DND-41 (cell line): ENCODE results near the gene RNF34.

Experiments used
- ATAC-seq: fragments of 200-7000 bp; cut with Tn5 transposase; 3 replicates; pipeline ENCODE4 v1.9.1; 2021; ENCODE audit warnings: low read depth; ENCODE audit not compliant: insufficient read depth
- DNase-seq: peaks from one replicate; pipeline ENCODE4 v3.0.0-alpha.2; 2020
- H2AFZ ChIP-seq: 2 replicates; pipeline ENCODE4 v1.6.0; 2012; ENCODE audit warnings: low read depth, low read length
- H3K27ac ChIP-seq: 2 replicates; pipeline ENCODE4 v1.5.1; 2012; ENCODE audit warnings: low read length, inconsistent platforms
- H3K27me3 ChIP-seq: fragments of 200-600 bp; sonication (generic); 2 replicates; pipeline ENCODE4 v1.6.0; 2012; ENCODE audit warnings: low read length, mild to moderate bottlenecking, inconsistent platforms; ENCODE audit not compliant: insufficient read depth, poor library complexity
- H3K36me3 ChIP-seq: 2 replicates; pipeline ENCODE4 v1.5.1; 2012; ENCODE audit warnings: low read length, inconsistent platforms; ENCODE audit not compliant: insufficient read depth
- H3K4me1 ChIP-seq: 2 replicates; pipeline ENCODE4 v1.5.1; 2012; ENCODE audit warnings: mild to moderate bottlenecking, low read length; ENCODE audit not compliant: insufficient read depth
- H3K4me2 ChIP-seq: 2 replicates; pipeline ENCODE4 v1.6.0; 2012; ENCODE audit warnings: mild to moderate bottlenecking, moderate library complexity, low read length, inconsistent platforms; ENCODE audit not compliant: insufficient read depth
- H3K4me3 ChIP-seq, 2 experiments: fragments of 200-600 bp in 1 of 2; shearing (Covaris generic) in 1 of 2; 2 replicates each; pipeline ENCODE4 v1.5.1; 2012 to 2016; ENCODE audit warnings: inconsistent platforms in 2 of 2, low read length in 2 of 2, mild to moderate bottlenecking in 2 of 2, low read depth in 1 of 2, moderate library complexity in 1 of 2
- H3K79me2 ChIP-seq: 2 replicates; pipeline ENCODE4 v1.6.0; 2012; ENCODE audit warnings: low read length, inconsistent platforms; ENCODE audit not compliant: insufficient read depth
- H3K9ac ChIP-seq: 2 replicates; pipeline ENCODE4 v1.6.0; 2012; ENCODE audit warnings: low read depth, mild to moderate bottlenecking, inconsistent platforms, low read length, moderate library complexity
- H3K9me3 ChIP-seq: 2 replicates; pipeline ENCODE4 v1.5.1; 2012; ENCODE audit warnings: low read length, moderate library complexity, mild to moderate bottlenecking, inconsistent platforms; ENCODE audit not compliant: insufficient read depth, severe bottlenecking
- H4K20me1 ChIP-seq: 2 replicates; pipeline ENCODE4 v1.6.0; 2012; ENCODE audit warnings: low read length; ENCODE audit not compliant: insufficient read depth
- EZH2 ChIP-seq: IDR thresholded peaks from 3 replicates; pipeline ENCODE4 v1.6.1; 2012; ENCODE audit warnings: borderline replicate concordance, low read depth, mild to moderate bottlenecking, moderate library complexity, low read length, inconsistent platforms; ENCODE audit not compliant: severe bottlenecking
- TF ChIP-seq, protein P1 (sequence below): IDR thresholded peaks from 2 replicates; pipeline ENCODE4 v1.5.1; 2012; ENCODE audit warnings: borderline replicate concordance, low read length, moderate library complexity, mild to moderate bottlenecking; ENCODE audit not compliant: poor library complexity, severe bottlenecking; ENCODE audit errors: extremely low read depth

The RNF34 gene

GRCh38 chr12:121428883-121429282, 29.0 kb downstream of the RNF34 start:
- H3K9me3 ChIP-seq, result no peaks in the 10 kb centered on the region
- ATAC-seq (no peak), DNase-seq (no peak)
- TF ChIP-seq, protein P1, sequence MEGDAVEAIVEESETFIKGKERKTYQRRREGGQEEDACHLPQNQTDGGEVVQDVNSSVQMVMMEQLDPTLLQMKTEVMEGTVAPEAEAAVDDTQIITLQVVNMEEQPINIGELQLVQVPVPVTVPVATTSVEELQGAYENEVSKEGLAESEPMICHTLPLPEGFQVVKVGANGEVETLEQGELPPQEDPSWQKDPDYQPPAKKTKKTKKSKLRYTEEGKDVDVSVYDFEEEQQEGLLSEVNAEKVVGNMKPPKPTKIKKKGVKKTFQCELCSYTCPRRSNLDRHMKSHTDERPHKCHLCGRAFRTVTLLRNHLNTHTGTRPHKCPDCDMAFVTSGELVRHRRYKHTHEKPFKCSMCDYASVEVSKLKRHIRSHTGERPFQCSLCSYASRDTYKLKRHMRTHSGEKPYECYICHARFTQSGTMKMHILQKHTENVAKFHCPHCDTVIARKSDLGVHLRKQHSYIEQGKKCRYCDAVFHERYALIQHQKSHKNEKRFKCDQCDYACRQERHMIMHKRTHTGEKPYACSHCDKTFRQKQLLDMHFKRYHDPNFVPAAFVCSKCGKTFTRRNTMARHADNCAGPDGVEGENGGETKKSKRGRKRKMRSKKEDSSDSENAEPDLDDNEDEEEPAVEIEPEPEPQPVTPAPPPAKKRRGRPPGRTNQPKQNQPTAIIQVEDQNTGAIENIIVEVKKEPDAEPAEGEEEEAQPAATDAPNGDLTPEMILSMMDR, result no peak
- TF ChIP-seq EZH2, result no peak
- H3K27ac ChIP-seq, result no peak overlapping the region
- H3K79me2 ChIP-seq, result peaks cover 3% of the 10 kb centered on the region; the same call in 1 of the 2 replicates
- H3K9ac ChIP-seq, result no peak overlapping the region
- no peak overlapping the region for H3K4me2 ChIP-seq
- H3K27me3 ChIP-seq, result no peaks in the 10 kb centered on the region
- no peak overlapping the region for H3K4me3 ChIP-seq
- no peaks in the 10 kb centered on the region for H3K4me1 ChIP-seq
- no peak overlapping the region for H2AFZ ChIP-seq
- peaks cover 100% of the 10 kb centered on the region for H3K36me3 ChIP-seq
- H4K20me1 ChIP-seq, result peaks cover 12% of the 10 kb centered on the region; the same call in 1 of the 2 replicates

GRCh38 chr12:121430833-121431415, 31.0 kb downstream of the RNF34 start:
- H3K36me3 ChIP-seq, result peaks cover 98% of the 10 kb centered on the region
- TF ChIP-seq EZH2, result no peak
- TF ChIP-seq, protein P1, result no peak

DNA sequence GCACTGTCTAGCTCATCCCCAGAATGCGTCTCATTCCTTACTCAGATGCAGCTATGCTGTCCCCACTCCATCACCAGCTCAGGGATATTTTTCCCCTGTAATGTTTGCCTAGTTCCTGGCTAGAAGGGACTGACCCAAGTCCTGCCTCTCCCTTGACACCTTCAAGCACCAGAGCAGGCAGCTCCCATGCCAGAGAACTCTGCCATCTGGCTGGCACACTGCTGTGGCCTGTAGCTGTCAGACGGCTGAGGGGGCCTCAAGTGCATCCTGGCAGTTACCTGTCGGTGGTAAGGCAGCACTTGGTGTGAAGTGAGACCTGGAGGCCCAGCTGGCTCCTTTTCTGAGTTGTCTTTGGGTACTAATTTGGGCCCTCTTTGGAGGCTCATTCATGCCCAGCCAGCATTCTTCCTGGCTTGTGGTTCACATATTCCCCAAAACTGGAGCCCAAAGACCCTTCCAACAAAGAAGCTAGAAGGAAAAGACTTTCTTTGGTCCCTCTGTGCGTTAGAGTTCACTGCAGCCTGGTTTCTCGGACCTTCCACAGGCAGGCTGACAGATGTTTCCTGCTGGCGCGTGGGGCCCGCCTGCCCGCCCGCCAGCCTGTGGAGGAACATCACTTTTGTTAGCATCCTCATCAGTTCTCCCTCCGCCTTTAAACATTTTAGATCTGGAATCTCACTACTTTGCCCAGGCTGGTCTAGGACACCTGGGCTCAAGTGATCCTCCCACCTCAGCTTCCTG, 33.0 kb downstream of the RNF34 start:
- H3K36me3 ChIP-seq, result peaks cover 97% of the 10 kb centered on the region
- no peaks in the 10 kb centered on the region for H3K27me3 ChIP-seq
- ATAC-seq, result no peak; the same call in 2 of the 3 replicates
- no peak for TF ChIP-seq EZH2
- H3K9ac ChIP-seq, result no peak overlapping the region
- DNase-seq, result no peak
- no peaks in the 10 kb centered on the region for H3K9me3 ChIP-seq
- no peaks in the 10 kb centered on the region for H3K4me1 ChIP-seq
- H4K20me1 ChIP-seq, result peaks cover 13% of the 10 kb centered on the region; the same call in 1 of the 2 replicates
- no peak overlapping the region for H3K4me2 ChIP-seq
- H3K4me3 ChIP-seq, result no peak overlapping the region
- no peak overlapping the region for H3K27ac ChIP-seq
- peaks cover 6% of the 10 kb centered on the region for H3K79me2 ChIP-seq
- no peak overlapping the region for H2AFZ ChIP-seq

More at GRCh38 chr12:121430833-121431415, 31.0 kb downstream of the RNF34 start:
- H3K9ac ChIP-seq, result no peak overlapping the region
- no peak overlapping the region for H3K4me3 ChIP-seq
- ATAC-seq (no peak), DNase-seq (no peak)
- H3K9me3 ChIP-seq, result no peaks in the 10 kb centered on the region
- H3K79me2 ChIP-seq, result peaks cover 3% of the 10 kb centered on the region
- no peak overlapping the region for H3K27ac ChIP-seq
- H3K4me1 ChIP-seq, result no peaks in the 10 kb centered on the region
- no peak overlapping the region for H2AFZ ChIP-seq
- H4K20me1 ChIP-seq, result peaks cover 13% of the 10 kb centered on the region; the same call in 1 of the 2 replicates
- H3K27me3 ChIP-seq, result no peaks in the 10 kb centered on the region
- H3K4me2 ChIP-seq, result no peak overlapping the region

- no peak for ATAC-seq
- no peaks in the 10 kb centered on the region for H3K9me3 ChIP-seq
- peaks cover 4% of the 10 kb centered on the region for H3K79me2 ChIP-seq
- no peak overlapping the region for H3K27ac ChIP-seq
- H3K27me3 ChIP-seq, result no peaks in the 10 kb centered on the region
- H3K4me1 ChIP-seq, result no peaks in the 10 kb centered on the region
- H3K36me3 ChIP-seq, result peaks cover 97% of the 10 kb centered on the region
- no peak for TF ChIP-seq EZH2
- TF ChIP-seq, protein P1, result no peak
- no peak overlapping the region for H2AFZ ChIP-seq
- no peak overlapping the region for H3K4me2 ChIP-seq
- H4K20me1 ChIP-seq, result peaks cover 11% of the 10 kb centered on the region
- no peak overlapping the region for H3K9ac ChIP-seq
- no peak overlapping the region for H3K4me3 ChIP-seq
- no peak for DNase-seq
Observed at GRCh38 chr12:121436706-121437105, 36.8 kb downstream of the RNF34 start.
